Duodenal mucosa (tissue), 2 donors: Measurements from ENCODE around the gene CHD6.

Source experiments
- H3K27ac ChIP-seq: one replicate; pipeline ENCODE4 v1.7.0; 2013; ENCODE audit warnings: low read depth, low read length
- H3K27me3 ChIP-seq, 2 donors: one replicate each; pipeline ENCODE4 v1.7.0; 2013; ENCODE audit warnings: low read length in 2 of 2, control low read depth in 1 of 2; ENCODE audit not compliant: insufficient read depth in 2 of 2, control insufficient read depth in 1 of 2
- H3K36me3 ChIP-seq, 2 donors: one replicate each; pipeline ENCODE4 v1.7.0; 2013; ENCODE audit warnings: low read length in 2 of 2, control low read depth in 1 of 2; ENCODE audit not compliant: insufficient read depth in 2 of 2, control insufficient read depth in 1 of 2
- H3K4me1 ChIP-seq, 2 donors: one replicate each; pipeline ENCODE4 v1.7.0; 2013; ENCODE audit warnings: low read length in 2 of 2, control low read depth in 1 of 2; ENCODE audit not compliant: insufficient read depth in 2 of 2, control insufficient read depth in 1 of 2
- H3K4me3 ChIP-seq, 2 donors: one replicate each; pipeline ENCODE4 v1.7.0; 2013; ENCODE audit warnings: low read length in 2 of 2, low read depth in 1 of 2
- H3K9ac ChIP-seq, 2 donors: one replicate each; pipeline ENCODE4 v1.7.0; 2013; ENCODE audit warnings: low read length in 2 of 2, low read depth in 1 of 2
- H3K9me3 ChIP-seq, 2 donors: one replicate each; pipeline ENCODE4 v1.7.0; 2013; ENCODE audit warnings: low read length in 2 of 2, control low read depth in 1 of 2; ENCODE audit not compliant: control insufficient read depth in 1 of 2

Gene CHD6

DNA sequence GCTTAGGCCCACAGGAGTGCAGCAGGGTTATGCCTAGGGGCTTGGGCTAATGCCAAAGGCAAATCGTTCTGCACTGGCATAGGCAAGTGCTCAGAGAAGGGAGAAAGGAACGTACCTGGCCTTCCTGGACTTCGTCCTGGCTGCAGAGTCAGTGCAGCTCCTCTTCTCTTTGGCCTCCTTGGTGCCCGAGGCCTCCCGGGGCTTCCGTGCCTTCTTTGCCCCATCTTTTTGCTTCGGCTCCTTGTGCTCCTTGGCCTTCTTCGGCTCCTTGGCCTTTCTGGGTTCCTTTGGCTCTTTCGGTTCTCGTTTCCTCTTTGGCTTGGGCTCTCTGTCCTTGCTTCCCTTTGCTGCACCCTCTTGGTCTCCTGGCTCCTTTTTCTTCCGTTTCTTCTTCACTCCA is 85.2 kb downstream of the CHD6 start:
- H3K27ac ChIP-seq: no peak overlapping the region
- peaks cover 0 to 13% of the 10 kb centered on the region in 2 donors for H3K4me1 ChIP-seq
- H3K27me3 ChIP-seq: no peaks in the 10 kb centered on the region
- H3K9ac ChIP-seq: no peak overlapping the region
- H3K4me3 ChIP-seq: no peak overlapping the region
- H3K9me3 ChIP-seq: peaks cover 0 to 4% of the 10 kb centered on the region in 2 donors
- peaks cover 4 to 16% of the 10 kb centered on the region in 2 donors for H3K36me3 ChIP-seq

- peaks cover 4 to 13% of the 10 kb centered on the region in 2 donors for H3K36me3 ChIP-seq
- no peak overlapping the region for H3K4me3 ChIP-seq
- H3K4me1 ChIP-seq: peaks cover 2 to 16% of the 10 kb centered on the region in 2 donors
Measured at GRCh38 chr20:41531518-41532275, 86.5 kb downstream of the CHD6 start.

GRCh38 chr20:41530923-41531322 is 87.3 kb downstream of the CHD6 start:
- Histone ChIP-seq H3K27ac (no peak overlapping the region), H3K4me3 (no peak overlapping the region), H3K4me1 (peaks cover 10 to 24% of the 10 kb centered on the region in 2 donors), H3K27me3 (no peaks in the 10 kb centered on the region), H3K36me3 (peaks cover 4 to 13% of the 10 kb centered on the region in 2 donors), H3K9me3 (no peaks in the 10 kb centered on the region), H3K9ac (no peak overlapping the region)

More at GRCh38 chr20:41531518-41532275, 86.5 kb downstream of the CHD6 start:
- H3K27me3 ChIP-seq: no peaks in the 10 kb centered on the region
- no peak overlapping the region for H3K27ac ChIP-seq
- H3K9ac ChIP-seq: no peak overlapping the region
- H3K9me3 ChIP-seq: no peaks in the 10 kb centered on the region

DNA sequence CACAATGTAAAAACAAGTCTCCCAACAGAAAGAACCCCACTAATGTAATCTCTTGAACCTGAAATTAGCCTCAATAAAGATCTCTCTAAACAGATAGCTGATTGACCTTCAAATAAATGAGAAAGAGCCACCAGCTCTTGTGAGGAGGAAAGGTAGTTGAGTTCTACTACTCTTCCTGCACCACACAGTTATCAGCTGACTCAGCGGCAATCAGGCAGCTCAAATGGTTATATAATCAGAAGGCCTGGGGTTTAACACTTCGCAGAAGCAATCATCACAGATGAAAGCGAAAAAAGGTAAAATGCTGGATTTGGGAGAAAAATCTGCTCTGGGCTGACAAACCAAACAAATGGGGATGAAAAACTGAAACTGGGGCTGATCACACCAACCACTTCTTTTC is 91.8 kb downstream of the CHD6 start:
- H3K4me1 ChIP-seq: peaks cover 17 to 33% of the 10 kb centered on the region in 2 donors
- no peaks in the 10 kb centered on the region for H3K27me3 ChIP-seq
- no peak overlapping the region for H3K9ac ChIP-seq
- H3K36me3 ChIP-seq: peaks cover 0 to 5% of the 10 kb centered on the region in 2 donors
- no peak overlapping the region for H3K27ac ChIP-seq
- H3K9me3 ChIP-seq: no peaks in the 10 kb centered on the region
- no peak overlapping the region for H3K4me3 ChIP-seq

DNA sequence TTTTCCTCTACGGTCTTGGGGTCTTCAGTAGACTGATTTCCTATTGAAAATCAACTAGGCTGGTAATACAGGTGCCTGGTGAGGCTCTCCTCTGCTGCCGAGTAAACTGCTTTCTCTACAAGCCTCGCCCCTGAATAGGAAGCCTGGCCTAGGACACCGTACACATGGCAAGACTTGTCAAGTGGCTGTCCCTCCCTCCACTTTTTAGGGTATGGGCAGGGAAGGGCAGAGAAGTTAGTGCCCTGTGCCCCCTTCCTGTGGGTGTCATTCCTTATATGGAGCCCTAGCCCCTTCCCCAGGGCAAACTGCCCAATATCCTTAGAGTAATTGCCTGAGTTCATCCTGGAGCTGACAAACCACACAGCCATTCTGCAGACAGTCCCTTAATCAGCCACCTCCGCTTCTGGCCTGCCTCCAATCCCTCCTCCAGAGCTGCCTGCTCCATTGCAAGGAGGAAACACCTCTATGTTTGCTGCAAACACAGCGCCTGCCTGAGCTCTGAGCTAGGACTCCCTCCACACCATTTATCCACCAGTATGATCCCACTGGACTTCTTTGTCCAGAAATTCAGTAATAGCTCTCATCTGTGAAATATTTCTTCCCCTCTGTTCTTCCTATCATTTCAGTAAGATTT is 93.1 kb downstream of the CHD6 start:
- H3K9me3 ChIP-seq: no peaks in the 10 kb centered on the region
- H3K4me1 ChIP-seq: peaks cover 17 to 30% of the 10 kb centered on the region in 2 donors
- no peak overlapping the region for H3K27ac ChIP-seq
- peak overlapping the region; percentile 27 to 33 for H3K4me3 ChIP-seq
- H3K9ac ChIP-seq: peak overlapping the region in 1 of 2 donors; percentile 16
- peaks cover 0 to 5% of the 10 kb centered on the region in 2 donors for H3K36me3 ChIP-seq
- no peaks in the 10 kb centered on the region for H3K27me3 ChIP-seq

DNA sequence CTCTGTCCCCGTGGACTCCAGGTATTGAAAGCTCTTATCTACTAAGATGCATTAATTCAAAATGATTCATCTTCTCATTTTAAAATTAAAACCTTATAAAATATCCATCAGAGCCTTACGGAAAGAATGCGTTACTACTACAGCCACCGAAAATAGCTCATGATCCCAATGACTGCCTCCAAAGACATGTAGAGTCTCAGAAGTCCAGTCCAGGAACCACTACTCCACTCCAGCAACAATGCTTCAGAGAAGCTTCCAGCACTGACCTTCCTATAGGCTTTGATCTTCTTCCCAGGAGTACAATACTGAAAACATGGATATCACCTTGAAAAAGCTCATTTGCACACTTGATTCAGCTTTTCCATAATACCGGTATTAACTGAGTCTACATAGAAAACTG is 94.3 kb downstream of the CHD6 start:
- Histone ChIP-seq H3K27ac (no peak overlapping the region), H3K36me3 (peaks cover 0 to 5% of the 10 kb centered on the region in 2 donors), H3K9me3 (no peaks in the 10 kb centered on the region), H3K27me3 (no peaks in the 10 kb centered on the region), H3K4me1 (peaks cover 17 to 28% of the 10 kb centered on the region in 2 donors), H3K4me3 (no peak overlapping the region), H3K9ac (no peak overlapping the region)

- Histone ChIP-seq H3K36me3 (peaks cover 8 to 19% of the 10 kb centered on the region in 2 donors), H3K9ac (no peak overlapping the region), H3K4me3 (no peak overlapping the region), H3K4me1 (peaks cover 22 to 29% of the 10 kb centered on the region in 2 donors), H3K27ac (no peak overlapping the region), H3K9me3 (no peaks in the 10 kb centered on the region), H3K27me3 (no peaks in the 10 kb centered on the region)
Measured at GRCh38 chr20:41513829-41514228, 104.3 kb downstream of the CHD6 start.

GRCh38 chr20:41512624-41513023 is 105.6 kb downstream of the CHD6 start:
- no peak overlapping the region for H3K27ac ChIP-seq
- no peak overlapping the region for H3K4me3 ChIP-seq
- H3K4me1 ChIP-seq: peaks cover 32 to 41% of the 10 kb centered on the region in 2 donors

DNA sequence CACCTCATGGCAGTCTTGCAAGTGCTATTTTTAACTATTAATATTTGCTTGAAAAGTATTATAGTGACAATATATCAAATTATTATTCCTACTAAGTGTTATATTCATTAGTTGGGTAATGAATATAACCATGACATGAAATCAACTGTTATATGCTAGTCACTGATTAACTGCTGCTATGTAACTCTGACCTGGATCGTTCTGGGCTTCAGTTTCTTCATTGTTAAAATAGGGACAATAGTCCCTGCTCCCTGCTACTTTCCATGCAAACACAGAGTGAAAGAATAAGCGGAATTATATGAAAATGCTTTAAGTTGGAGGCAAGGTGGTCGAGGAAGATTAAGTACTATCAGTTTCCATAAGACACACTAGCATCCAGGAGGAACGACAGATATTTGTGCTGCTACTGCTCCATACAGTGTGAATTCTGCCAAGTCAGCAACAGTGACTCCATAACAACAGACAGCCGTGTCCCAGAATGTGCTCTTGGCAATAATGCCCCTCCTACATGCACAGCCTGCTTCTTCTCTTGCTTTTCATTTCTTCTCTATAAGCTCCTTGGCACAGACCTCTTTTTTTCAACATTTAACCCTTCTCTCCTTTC is 107.2 kb downstream of the CHD6 start:
- H3K27ac ChIP-seq: no peak overlapping the region

More at GRCh38 chr20:41512624-41513023, 105.6 kb downstream of the CHD6 start:
- H3K27me3 ChIP-seq: no peaks in the 10 kb centered on the region
- no peak overlapping the region for H3K9ac ChIP-seq
- no peaks in the 10 kb centered on the region for H3K9me3 ChIP-seq
- H3K36me3 ChIP-seq: peaks cover 8 to 19% of the 10 kb centered on the region in 2 donors

GRCh38 chr20:41510224-41510623 is 108.0 kb downstream of the CHD6 start:
- Histone ChIP-seq H3K4me3 (no peak overlapping the region), H3K27ac (no peak overlapping the region), H3K4me1 (peaks cover 32 to 41% of the 10 kb centered on the region in 2 donors), H3K27me3 (no peaks in the 10 kb centered on the region), H3K9me3 (no peaks in the 10 kb centered on the region), H3K9ac (no peak overlapping the region), H3K36me3 (peaks cover 8 to 19% of the 10 kb centered on the region in 2 donors)

More for the DNA sequence above, 107.2 kb downstream of the CHD6 start:
- Histone ChIP-seq H3K9ac (peak overlapping the region in 1 of 2 donors; percentile 3), H3K36me3 (peaks cover 8 to 19% of the 10 kb centered on the region in 2 donors), H3K4me3 (no peak overlapping the region), H3K27me3 (no peaks in the 10 kb centered on the region), H3K4me1 (peaks cover 32 to 41% of the 10 kb centered on the region in 2 donors), H3K9me3 (no peaks in the 10 kb centered on the region)
